K562 (cell line): Measurements from ENCODE around the gene APLF. TPM values are rescaled to one million over a fixed set of nuclear protein-coding genes. Genes with fewer than 3 reads are reported as not detected.

Experiments used
- ATAC-seq: fragments of 200-7000 bp; cut with Tn5 transposase; 3 replicates; pipeline ENCODE4 v1.9.1; 2020; ENCODE audit warnings: moderate library complexity
- BruUV-seq: library from RNA; stranded (reverse); fragments of 400-500 nt; replicated peaks from 2 replicates; lab custom pipeline; 2021; lab: Mats Ljungman, UMichigan
- CTCF ChIA-PET: fragments of 300-600 bp; formaldehyde crosslinking; extraction: SDS; loops from one replicate; lab custom pipeline; 2021; ENCODE audit warnings: low intra/inter-chr PET ratio; lab: Yijun Ruan, JAX
- POLR2A ChIA-PET: fragments of 300-600, 350-650 bp; sonication (Branson Sonifier 250); formaldehyde crosslinking; extraction: SDS; loops from one replicate; lab custom pipeline; 2021; ENCODE audit warnings: antibody characterized with exemption, inconsistent platforms; lab: Yijun Ruan, JAX
- DNase-seq, 4 experiments: peaks; one replicate each; pipeline versions ENCODE4 v3.0.0 to v3.0.0-alpha.2; 2011 to 2018; ENCODE audit warnings: low spot score in 3 of 4, mixed read lengths in 3 of 4; ENCODE audit errors: extremely low read depth in 1 of 4
- FAIRE-seq: peaks from 2 replicates; lab custom pipeline; 2011; peaks lifted over from hg19 to GRCh38; lab: Jason Lieb, UNC
- H2AFZ ChIP-seq: 2 replicates; pipeline ENCODE4 v1.6.0; 2011; ENCODE audit warnings: low read depth, low read length, control low read depth, inconsistent platforms
- H3K27ac ChIP-seq: fragments of 200-600 bp; 3 replicates; pipeline ENCODE4 v1.8.0; 2011; ENCODE audit warnings: low read depth, mild to moderate bottlenecking, control low read depth, inconsistent platforms, low read length, moderate library complexity, mixed read lengths; ENCODE audit errors: extremely low read depth
- H3K27me3 ChIP-seq, 2 experiments: fragments of 300-600 bp in 1 of 2; 2 replicates in 1 of 2; 3 replicates in 1 of 2; pipeline versions ENCODE4 v1.6.0 to v1.8.0; 2011; ENCODE audit warnings: inconsistent platforms in 2 of 2, low read length in 2 of 2, mild to moderate bottlenecking in 1 of 2, mixed read lengths in 1 of 2, moderate library complexity in 1 of 2; ENCODE audit not compliant: control insufficient read depth in 2 of 2, insufficient read depth in 2 of 2
- H3K36me3 ChIP-seq: fragments of 300-600 bp; 3 replicates; pipeline ENCODE4 v1.8.0; 2011; ENCODE audit warnings: mild to moderate bottlenecking, low read length, inconsistent platforms; ENCODE audit not compliant: control insufficient read depth, insufficient read depth
- H3K4me1 ChIP-seq, 2 experiments: fragments of 200-600 bp in 1 of 2; replicated peaks in 1 of 2; 2 replicates in 1 of 2; 3 replicates in 1 of 2; pipeline versions ENCODE4 v1.5.1 to v1.8.0; 2011; ENCODE audit warnings: inconsistent platforms in 2 of 2, low read length in 2 of 2, mild to moderate bottlenecking in 1 of 2, mixed read lengths in 1 of 2, moderate library complexity in 1 of 2; ENCODE audit not compliant: control insufficient read depth in 2 of 2, insufficient read depth in 2 of 2
- H3K4me2 ChIP-seq: 2 replicates; pipeline ENCODE4 v1.6.1; 2011; ENCODE audit warnings: low read length, control low read depth, inconsistent platforms, mixed read lengths; ENCODE audit not compliant: insufficient read depth
- H3K4me3 ChIP-seq: fragments of 200-600 bp; sonication (generic), shearing (Covaris generic); 2 replicates; pipeline ENCODE4 v1.5.1; 2016; ENCODE audit warnings: control low read depth, inconsistent platforms
- H3K79me2 ChIP-seq: fragments of 200-600 bp; 3 replicates; pipeline ENCODE4 v1.8.0; 2011; ENCODE audit warnings: low read length, inconsistent platforms; ENCODE audit not compliant: control insufficient read depth, insufficient read depth
- H3K9ac ChIP-seq, 2 experiments: 2 replicates each; pipeline versions ENCODE4 v1.6.0 to v1.6.1; 2011; ENCODE audit warnings: low read depth in 2 of 2, low read length in 2 of 2, control low read depth in 1 of 2, inconsistent platforms in 1 of 2, mild to moderate bottlenecking in 1 of 2, mixed read lengths in 1 of 2; ENCODE audit not compliant: insufficient read depth in 1 of 2
- H3K9me1 ChIP-seq: one replicate; pipeline ENCODE4 v1.6.0; 2011; ENCODE audit warnings: inconsistent platforms, mild to moderate bottlenecking, low read length, moderate library complexity; ENCODE audit not compliant: control insufficient read depth, insufficient read depth
- H3K9me3 ChIP-seq: replicated peaks from 2 replicates; pipeline ENCODE4 v1.5.1; 2011; ENCODE audit warnings: low read depth, low read length, inconsistent platforms; ENCODE audit not compliant: control insufficient read depth, insufficient read depth
- H4K20me1 ChIP-seq: replicated peaks from 2 replicates; pipeline ENCODE4 v1.6.1; 2011; ENCODE audit warnings: low read length, inconsistent platforms, mixed read lengths; ENCODE audit not compliant: control insufficient read depth, insufficient read depth
- CBX1 ChIP-seq: sonication (generic); IDR thresholded peaks from 2 replicates; pipeline ENCODE4 v1.6.1; 2016; ENCODE audit warnings: antibody characterized with exemption, low read depth, mild to moderate bottlenecking
- DEAF1 ChIP-seq: fragments of 450-650 bp; formaldehyde crosslinking; IDR thresholded peaks from 2 replicates; pipeline ENCODE4 v1.4.0; 2020; ENCODE audit warnings: mild to moderate bottlenecking, moderate library complexity
- HCFC1 ChIP-seq: IDR thresholded peaks from 2 replicates; pipeline ENCODE4 v1.6.1; 2012; ENCODE audit warnings: low read depth, low read length, improper control_type of control experiment
- KLF16 ChIP-seq: IDR thresholded peaks from 2 replicates; pipeline ENCODE4 v1.6.1; 2016; ENCODE audit warnings: antibody characterized with exemption
- PML ChIP-seq: IDR thresholded peaks from 2 replicates; pipeline ENCODE4 v1.6.1; 2012; ENCODE audit warnings: low read length, inconsistent platforms
- POLR2G ChIP-seq: fragments of 200-400 bp; formaldehyde crosslinking; IDR thresholded peaks from 2 replicates; pipeline ENCODE4 v1.6.1; 2017; ENCODE audit warnings: low read depth, mild to moderate bottlenecking, antibody characterized with exemption, low read length, moderate library complexity
- RBM17 ChIP-seq: fragments of 200-400 bp; formaldehyde crosslinking; IDR thresholded peaks from 2 replicates; pipeline ENCODE4 v1.6.1; 2017; ENCODE audit warnings: low read depth, mild to moderate bottlenecking, low read length, borderline replicate concordance
- RUNX1 ChIP-seq: sonication (generic); IDR thresholded peaks from 2 replicates; pipeline ENCODE4 v1.6.1; 2016; ENCODE audit warnings: antibody characterized with exemption, low read depth
- TBP ChIP-seq: optimal IDR thresholded peaks from 2 replicates; pipeline ENCODE3; 2011; ENCODE audit warnings: low read depth, low read length, improper control_type of control experiment
- UBTF ChIP-seq, 2 experiments: IDR thresholded peaks; 2 replicates each; pipeline ENCODE4 v1.6.1; 2012; ENCODE audit warnings: improper control_type of control experiment in 2 of 2, low read depth in 2 of 2, low read length in 2 of 2, borderline replicate concordance in 1 of 2
- ZBTB1 ChIP-seq: sonication (generic); formaldehyde crosslinking; IDR thresholded peaks from 2 replicates; pipeline ENCODE4 v1.8.1; 2023; ENCODE audit warnings: missing genetic modification reagents, low read depth, mild to moderate bottlenecking, borderline replicate concordance
- ZNF12 ChIP-seq: sonication (generic); formaldehyde crosslinking; IDR thresholded peaks from 2 replicates; pipeline ENCODE4 v1.4.0; 2020; ENCODE audit warnings: mild to moderate bottlenecking, missing genetic modification reagents
- ZNF217 ChIP-seq: sonication (generic); formaldehyde crosslinking; IDR thresholded peaks from 2 replicates; pipeline ENCODE4 v1.8.0; 2022; ENCODE audit warnings: mild to moderate bottlenecking, missing genetic modification reagents
- ZNF41 ChIP-seq: fragments of 250-450 bp; sonication (Bioruptor Pico); conservative IDR thresholded peaks from 2 replicates; pipeline ENCODE4 v1.4.0; 2020; ENCODE audit warnings: mild to moderate bottlenecking
- ZNF766 ChIP-seq: fragments of 200-800 bp; sonication (Bioruptor generic); conservative IDR thresholded peaks from 2 replicates; pipeline ENCODE4 v1.6.1; 2016; ENCODE audit warnings: missing genetic modification characterization, missing compliant biosample characterization
- WGBS: fragments of 100-300 bp; shearing (Covaris generic); methylation state at CpG from one replicate; pipeline ENCODE4 v1.1.6; 2016; ENCODE audit warnings: low coverage, mixed read lengths; ENCODE audit not compliant: insufficient coverage; ENCODE audit errors: missing lambda C conversion rate; 5-methylcytosine and 5-hydroxymethylcytosine counted together
- in situ Hi-C: fragments of 300-500 bp; cut with MboI; formaldehyde crosslinking; loops from 4 replicates; pipeline ENCODE4 v1.15.0; 2018; ENCODE audit warnings: inconsistent platforms, mixed read lengths
- intact Hi-C: fragments of 100-400 bp; cut with micrococcal nuclease; formaldehyde crosslinking; loops from 2 replicates; pipeline ENCODE4 v1.14.2; 2022
- polyA plus RNA-seq, 8 experiments: library from polyadenylated mRNA; depleted of rRNA in 4 of 8; stranded (reverse) in 5 of 8; unstranded in 3 of 8; fragments of >200 nt; fragmentation: Nextera tagmentation in 2 of 8; fragmentation: Illumina TruSeq in 1 of 8; extraction: Ambion mirVana in 2 of 8; extraction: Trizol in 1 of 8; gene quantifications; 2 replicates each; pipeline versions ENCODE4 v1.2.1 to v1.2.3, GENCODE V29; 2011 to 2014; ENCODE audit warnings: inconsistent platforms in 1 of 8, missing spikeins in 1 of 8
- total RNA-seq, 7 experiments: library from RNA; depleted of rRNA in 6 of 7; stranded (reverse); fragments of >200 nt in 6 of 7; fragmentation: Illumina TruSeq in 2 of 7; extraction: Trizol in 2 of 7; gene quantifications; 2 replicates each; pipeline versions ENCODE4 v1.2.1 to v1.2.3, GENCODE V29; 2011 to 2021; ENCODE audit warnings: low replicate concordance in 1 of 7
- TF ChIP-seq, protein P1 (sequence below): sonication (generic); formaldehyde crosslinking; IDR thresholded peaks from 2 replicates; pipeline ENCODE4 v1.9.0; 2022; ENCODE audit warnings: mild to moderate bottlenecking, missing genetic modification reagents
- TF ChIP-seq, protein P2 (sequence below): sonication (generic); formaldehyde crosslinking; IDR thresholded peaks from 2 replicates; pipeline ENCODE4 v1.8.1; 2022; ENCODE audit warnings: missing genetic modification reagents

Gene APLF
- total and polyA plus RNA-seq, 9 of the 15 experiments (the other 6 are each of a cell fraction or from before 2014, with no cell fraction given) = 0.07 to 1.1 (median 0.71) TPM

- POLR2A ChIA-PET = interaction anchor here (0.6 to 1.8 kb wide), 5 partner anchors 10 to 584 kb away, joined by 3 to 6 read pairs (median 3); no protein-coding TSS in a partner anchor
- no peak for TF ChIP-seq RUNX1
- TF ChIP-seq, protein P1, sequence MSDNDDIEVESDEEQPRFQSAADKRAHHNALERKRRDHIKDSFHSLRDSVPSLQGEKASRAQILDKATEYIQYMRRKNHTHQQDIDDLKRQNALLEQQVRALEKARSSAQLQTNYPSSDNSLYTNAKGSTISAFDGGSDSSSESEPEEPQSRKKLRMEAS (CRISPR knock-in tag) = no peak
- TF ChIP-seq DEAF1 (CRISPR knock-in tag) = 0 out of 2 replicates have a peak, but pooled peaks have one; percentile 24
- TF ChIP-seq ZNF766 (CRISPR knock-in tag) = no peak
- TF ChIP-seq ZNF41 = no peak
- no peak for TF ChIP-seq TBP
- TF ChIP-seq ZBTB1 (CRISPR knock-in tag) = no peak
- TF ChIP-seq ZNF12 (CRISPR knock-in tag) = no peak
- TF ChIP-seq POLR2G = no peak
- TF ChIP-seq ZNF217 (CRISPR knock-in tag) = no peak
- no peak for TF ChIP-seq HCFC1
- TF ChIP-seq RBM17 = no peak
- TF ChIP-seq, protein P2, sequence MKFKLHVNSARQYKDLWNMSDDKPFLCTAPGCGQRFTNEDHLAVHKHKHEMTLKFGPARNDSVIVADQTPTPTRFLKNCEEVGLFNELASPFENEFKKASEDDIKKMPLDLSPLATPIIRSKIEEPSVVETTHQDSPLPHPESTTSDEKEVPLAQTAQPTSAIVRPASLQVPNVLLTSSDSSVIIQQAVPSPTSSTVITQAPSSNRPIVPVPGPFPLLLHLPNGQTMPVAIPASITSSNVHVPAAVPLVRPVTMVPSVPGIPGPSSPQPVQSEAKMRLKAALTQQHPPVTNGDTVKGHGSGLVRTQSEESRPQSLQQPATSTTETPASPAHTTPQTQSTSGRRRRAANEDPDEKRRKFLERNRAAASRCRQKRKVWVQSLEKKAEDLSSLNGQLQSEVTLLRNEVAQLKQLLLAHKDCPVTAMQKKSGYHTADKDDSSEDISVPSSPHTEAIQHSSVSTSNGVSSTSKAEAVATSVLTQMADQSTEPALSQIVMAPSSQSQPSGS = no peak
- no peak for TF ChIP-seq UBTF (IDR thresholded peaks at IDR 0.05; ENCODE audit: borderline replicate concordance in 1 of 2, low read depth in 2 of 2, low read length in 2 of 2)
- 0 out of 2 replicates have a peak, but pooled peaks have one; percentile 30 for TF ChIP-seq KLF16
- TF ChIP-seq CBX1 = no peak
- TF ChIP-seq PML = no peak
Measured at GRCh38 chr2:68487773-68488355, 20.5 kb downstream of the APLF start.

More at GRCh38 chr2:68487773-68488355, 20.5 kb downstream of the APLF start:
- Histone ChIP-seq H4K20me1 (no peaks in the 10 kb centered on the region), H3K27ac (no peak overlapping the region), H3K27me3 (no peaks in the 10 kb centered on the region), H3K4me3 (no peak overlapping the region), H2AFZ (no peak overlapping the region), H3K9me1 (no peaks in the 10 kb centered on the region), H3K79me2 (no peaks in the 10 kb centered on the region), H3K4me1 (no peaks in the 10 kb centered on the region), H3K36me3 (no peaks in the 10 kb centered on the region), H3K4me2 (no peak overlapping the region), H3K9ac (no peak overlapping the region), H3K9me3 (no peaks in the 10 kb centered on the region)
- intact Hi-C loops (loop anchor here (1.0 to 5.0 kb wide), 3 partner anchors 109 to 227 kb away; no protein-coding TSS in a partner anchor), in situ Hi-C loops (loop anchor here (10.0 to 25.0 kb wide), 2 partner anchors 149 to 217 kb away; partner anchors contain the start of gene PROKR1)
- DNase-seq (peak; percentile 11 to 44 (median 24)), ATAC-seq (peak; percentile 72), FAIRE-seq (peak; percentile 72)
- 36% methylated on average over 3 of the region's 3 CpGs for WGBS
- BruUV-seq = no TSS peak
- CTCF ChIA-PET = interaction anchor here (0.5 to 1.9 kb wide), 6 partner anchors 158 to 563 kb away, joined by 3 to 11 read pairs (median 3); no protein-coding TSS in a partner anchor
